Aorta (tissue), 5 donors: ENCODE data around the gene MLLT10. TPM values are rescaled to one million over a fixed set of nuclear protein-coding genes. Genes with fewer than 3 reads are reported as not detected.

Experiments used
- ATAC-seq: fragments of 200-7000 bp; cut with Tn5 transposase; one replicate; pipeline ENCODE4 v1.9.1; 2022; ENCODE audit warnings: moderate library complexity; ENCODE audit not compliant: low FRiP score
- DNase-seq, 2 donors: peaks; one replicate each; pipeline ENCODE4 v3.0.0-alpha.2; 2020
- H3K27ac ChIP-seq, 2 donors: one replicate each; pipeline ENCODE4 v1.5.1; 2013; ENCODE audit warnings: low read length in 2 of 2, mild to moderate bottlenecking in 2 of 2, moderate library complexity in 2 of 2, control low read depth in 1 of 2, inconsistent platforms in 1 of 2, low read depth in 1 of 2
- H3K27me3 ChIP-seq, 2 donors: one replicate each; pipeline ENCODE4 v1.6.1; 2013; ENCODE audit warnings: control low read depth in 1 of 2, low read length in 1 of 2, mild to moderate bottlenecking in 1 of 2, moderate library complexity in 1 of 2; ENCODE audit not compliant: insufficient read depth in 2 of 2, control insufficient read depth in 1 of 2
- H3K36me3 ChIP-seq, 2 donors: one replicate each; pipeline ENCODE4 v1.6.1; 2013; ENCODE audit warnings: control low read depth in 1 of 2, low read length in 1 of 2, mild to moderate bottlenecking in 1 of 2; ENCODE audit not compliant: insufficient read depth in 2 of 2, control insufficient read depth in 1 of 2
- H3K4me1 ChIP-seq, 2 donors: one replicate each; pipeline ENCODE4 v1.6.1; 2013; ENCODE audit warnings: low read length in 2 of 2, control low read depth in 1 of 2, mild to moderate bottlenecking in 1 of 2, moderate library complexity in 1 of 2; ENCODE audit not compliant: insufficient read depth in 2 of 2, control insufficient read depth in 1 of 2
- H3K4me3 ChIP-seq, 2 donors: one replicate each; pipeline ENCODE4 v1.5.1; 2013; ENCODE audit warnings: low read length in 2 of 2, control low read depth in 1 of 2, mild to moderate bottlenecking in 1 of 2
- H3K9me3 ChIP-seq: one replicate; pipeline ENCODE4 v1.6.1; 2013; ENCODE audit warnings: mild to moderate bottlenecking, low read length; ENCODE audit not compliant: control insufficient read depth
- WGBS, 2 donors: extraction: QIAGEN DNeasy Blood & Tissue Kit; methylation state at CpG; one replicate each; pipeline ENCODE4 v1.1.7; 2013; 5-methylcytosine and 5-hydroxymethylcytosine counted together
- intact Hi-C, 2 donors: fragments of 100-400 bp; cut with DNase I; formaldehyde crosslinking; loops; one replicate each; pipeline versions ENCODE4 v1.14.2 to v1.15.0; 2022
- polyA plus RNA-seq, 2 donors: library from polyadenylated mRNA; stranded (reverse); fragments of 200-250 nt; gene quantifications; one replicate each; pipeline ENCODE4 v1.2.3, GENCODE V29; 2013
- total RNA-seq, 2 donors: library from RNA; stranded (reverse); fragmentation: NEBNext Ultra II Directional; extraction: Animal tissue kit (Norgen Biotek cat#: 25700); gene quantifications; one replicate each; pipeline ENCODE4 v1.2.1, GENCODE V29; 2021
- donor health status: healthy with polysubstance abuse.
- donor health status: Bipolar disorder and iron deficiency.
- donor health status: DM: no; HTN: no; CAD: no.
- donor health status: DM: no; HTN: no; CAD: no.
- donor health status: DM: yes; HTN: yes; CAD: no.

The MLLT10 gene
- total and polyA plus RNA-seq, 4 donors, result 8.4 to 75.3 (median 26.3) TPM

DNA sequence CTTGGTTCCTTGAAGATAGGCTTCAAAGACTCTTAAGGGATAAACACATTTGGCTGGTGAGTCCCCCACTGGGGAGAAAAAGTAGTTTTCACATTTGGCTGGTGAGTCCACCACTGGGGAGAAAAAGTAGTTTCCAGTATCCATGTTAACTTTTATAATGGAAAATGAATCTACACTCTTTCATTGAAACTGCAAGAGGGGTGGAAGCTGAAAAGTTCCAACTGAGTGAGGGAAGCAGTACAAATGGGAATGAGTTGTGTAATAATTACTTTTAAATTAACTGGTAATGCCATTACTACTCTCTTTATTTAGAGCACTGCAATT is 153.9 kb downstream of the MLLT10 start:
- no peak overlapping the region for H3K27ac ChIP-seq
- no peaks in the 10 kb centered on the region for H3K9me3 ChIP-seq
- no peaks in the 10 kb centered on the region for H3K27me3 ChIP-seq
- H3K4me1 ChIP-seq, result no peaks in the 10 kb centered on the region
- ATAC-seq (no peak), DNase-seq (no peak)
- intact Hi-C loops, result no loop called here
- H3K4me3 ChIP-seq, result no peak overlapping the region
- no peaks in the 10 kb centered on the region for H3K36me3 ChIP-seq

DNA sequence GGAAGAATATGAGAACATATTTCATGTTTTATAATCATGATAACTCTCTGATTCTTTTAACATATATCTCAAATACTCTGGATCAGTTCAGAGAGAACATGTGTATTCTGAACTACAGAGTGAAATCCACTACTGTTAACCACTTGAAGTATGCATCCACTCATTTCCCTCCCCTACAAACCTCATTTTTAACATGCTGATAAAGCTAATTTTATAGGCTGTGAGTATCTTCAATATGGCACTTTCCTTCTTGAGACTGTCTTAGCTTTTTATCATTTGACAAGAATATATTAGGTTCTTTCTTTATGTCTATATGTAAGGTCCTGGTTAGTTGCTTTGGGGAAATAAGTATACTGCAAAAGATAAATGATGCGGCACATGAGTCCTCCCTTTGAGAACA is 154.8 kb downstream of the MLLT10 start:
- no peak overlapping the region for H3K27ac ChIP-seq
- intact Hi-C loops, result no loop called here
- H3K36me3 ChIP-seq, result no peaks in the 10 kb centered on the region
- WGBS, 2 donors, result 97 to 100% methylated on average over 1 of the region's 1 CpG
- H3K4me3 ChIP-seq, result no peak overlapping the region
- ATAC-seq, result no peak
- DNase-seq, result no peak
- no peaks in the 10 kb centered on the region for H3K9me3 ChIP-seq
- H3K27me3 ChIP-seq, result no peaks in the 10 kb centered on the region
- H3K4me1 ChIP-seq, result no peaks in the 10 kb centered on the region

DNA sequence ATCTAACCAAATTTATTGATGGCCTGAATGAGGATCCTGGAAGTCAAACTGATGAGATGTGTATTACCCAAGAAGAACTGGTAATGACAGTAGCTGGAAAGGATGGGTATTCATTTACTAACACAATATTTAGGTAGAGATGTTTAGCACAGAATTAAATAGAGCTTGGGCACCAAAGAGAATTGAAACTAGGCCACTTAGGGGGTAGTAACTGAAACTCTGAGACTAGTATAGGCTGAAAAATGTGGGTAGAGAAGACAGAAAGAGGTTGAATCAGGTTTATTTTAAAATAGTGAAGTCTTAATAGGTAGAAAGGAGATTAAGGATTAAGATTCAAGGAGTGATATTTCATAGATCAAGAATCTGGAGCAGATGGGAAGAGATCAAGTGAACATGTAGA is 155.8 kb downstream of the MLLT10 start:
- H3K27me3 ChIP-seq, result no peaks in the 10 kb centered on the region
- no peak for ATAC-seq
- H3K9me3 ChIP-seq, result no peaks in the 10 kb centered on the region
- no peaks in the 10 kb centered on the region for H3K36me3 ChIP-seq
- DNase-seq, result no peak
- H3K27ac ChIP-seq, result no peak overlapping the region
- peaks cover 0 to 3% of the 10 kb centered on the region in 2 donors for H3K4me1 ChIP-seq
- intact Hi-C loops, result no loop called here
- H3K4me3 ChIP-seq, result no peak overlapping the region

DNA sequence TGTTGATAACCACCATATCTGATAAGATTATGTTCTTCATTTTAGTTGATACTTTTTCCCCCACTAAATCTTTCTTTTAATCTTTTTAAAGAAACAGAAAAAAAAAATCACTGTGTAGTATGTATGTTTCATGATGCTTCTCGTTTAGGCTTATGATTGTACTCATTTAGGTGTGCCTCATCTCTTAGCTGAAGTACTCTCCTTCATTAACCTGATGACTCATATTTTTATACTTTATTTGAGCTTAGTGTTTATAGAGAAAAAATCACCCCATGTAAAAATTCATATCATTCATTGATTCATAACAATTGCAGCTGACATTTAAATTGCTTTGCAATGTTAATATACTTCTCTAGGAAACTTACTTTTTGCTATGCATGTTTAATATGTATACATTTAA is 158.9 kb downstream of the MLLT10 start:
- no peak for ATAC-seq
- WGBS, 2 donors, result 88 to 89% methylated on average over 1 of the region's 1 CpG
- Histone ChIP-seq H3K9me3 (no peaks in the 10 kb centered on the region), H3K4me1 (peaks cover 0 to 5% of the 10 kb centered on the region in 2 donors), H3K36me3 (no peaks in the 10 kb centered on the region), H3K27ac (no peak overlapping the region), H3K27me3 (no peaks in the 10 kb centered on the region), H3K4me3 (no peak overlapping the region)
- intact Hi-C loops, result no loop called here
- no peak for DNase-seq

DNA sequence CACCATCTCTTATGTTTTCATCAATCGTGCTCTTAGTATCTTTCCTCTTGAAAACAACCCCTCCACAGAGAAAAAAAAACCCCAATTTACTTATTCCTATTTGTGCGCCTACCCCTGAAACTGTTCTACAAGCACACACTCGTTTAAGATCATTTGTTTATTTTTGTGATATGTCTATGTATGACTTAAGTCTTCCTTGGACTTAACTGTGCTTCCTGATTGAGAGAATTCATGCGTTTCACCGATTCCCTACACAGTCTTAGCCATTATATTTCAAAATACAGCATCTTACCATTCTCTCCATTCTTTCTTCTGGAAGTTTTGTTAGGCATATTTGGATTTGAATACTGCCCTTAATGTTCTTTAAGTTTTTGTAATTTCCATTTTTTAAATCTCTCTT is 159.4 kb downstream of the MLLT10 start:
- DNase-seq (no peak), ATAC-seq (no peak)
- H3K4me1 ChIP-seq, result peaks cover 0 to 5% of the 10 kb centered on the region in 2 donors
- no peaks in the 10 kb centered on the region for H3K9me3 ChIP-seq
- H3K4me3 ChIP-seq, result no peak overlapping the region
- H3K27me3 ChIP-seq, result no peaks in the 10 kb centered on the region
- H3K36me3 ChIP-seq, result no peaks in the 10 kb centered on the region
- no peak overlapping the region for H3K27ac ChIP-seq
- intact Hi-C loops, result no loop called here
- WGBS, 2 donors, result 67 to 74% methylated on average over 5 of the region's 5 CpGs

DNA sequence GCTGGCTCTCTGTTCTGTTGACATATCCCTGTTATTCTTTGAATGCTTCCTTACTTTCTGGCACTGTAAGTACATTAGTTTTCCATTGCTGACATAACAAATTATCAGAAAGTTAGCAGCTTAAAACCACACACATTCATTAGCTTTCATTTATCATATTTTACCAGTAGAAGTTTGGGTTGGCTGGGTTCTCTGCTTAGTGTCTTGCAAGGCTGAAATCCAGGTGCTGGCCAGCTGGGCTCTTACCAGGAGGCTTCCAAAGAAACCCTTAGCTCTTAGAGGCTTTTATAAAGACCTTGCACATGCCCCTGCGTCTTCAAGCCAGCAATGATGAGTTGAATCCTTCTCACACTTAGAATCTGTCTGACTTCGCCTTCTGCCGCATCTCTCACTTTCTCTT is 160.6 kb downstream of the MLLT10 start:
- Histone ChIP-seq H3K36me3 (no peaks in the 10 kb centered on the region), H3K4me3 (no peak overlapping the region), H3K27ac (no peak overlapping the region), H3K9me3 (no peaks in the 10 kb centered on the region), H3K4me1 (peaks cover 0 to 5% of the 10 kb centered on the region in 2 donors), H3K27me3 (no peaks in the 10 kb centered on the region)
- no peak for DNase-seq
- no peak for ATAC-seq
- intact Hi-C loops, result no loop called here
- WGBS, 2 donors, result 81 to 84% methylated on average over 3 of the region's 3 CpGs

DNA sequence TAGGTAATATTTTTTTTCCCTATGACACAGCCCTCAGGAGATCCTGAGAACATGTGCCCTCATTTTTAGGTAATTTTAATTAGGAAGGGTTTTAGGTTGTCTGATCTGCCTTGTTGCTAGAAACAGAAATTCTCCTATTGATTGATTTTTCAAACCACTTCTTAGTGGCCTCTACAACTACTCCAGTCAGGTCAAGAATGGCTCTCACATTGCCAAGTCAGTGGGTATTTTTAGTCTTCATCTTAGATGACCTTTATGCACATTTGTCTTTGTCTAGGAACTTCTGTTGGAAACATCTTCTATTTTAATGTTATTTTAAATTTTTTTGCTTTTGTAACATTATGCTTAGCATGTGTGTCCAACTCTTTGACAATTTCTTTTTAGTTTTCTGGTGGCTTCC is 162.3 kb downstream of the MLLT10 start:
- DNase-seq, result no peak
- Histone ChIP-seq H3K4me3 (no peak overlapping the region), H3K27me3 (no peaks in the 10 kb centered on the region), H3K9me3 (no peaks in the 10 kb centered on the region), H3K27ac (no peak overlapping the region), H3K4me1 (peaks cover 0 to 5% of the 10 kb centered on the region in 2 donors), H3K36me3 (no peaks in the 10 kb centered on the region)
- intact Hi-C loops, result no loop called here
- ATAC-seq, result no peak

DNA sequence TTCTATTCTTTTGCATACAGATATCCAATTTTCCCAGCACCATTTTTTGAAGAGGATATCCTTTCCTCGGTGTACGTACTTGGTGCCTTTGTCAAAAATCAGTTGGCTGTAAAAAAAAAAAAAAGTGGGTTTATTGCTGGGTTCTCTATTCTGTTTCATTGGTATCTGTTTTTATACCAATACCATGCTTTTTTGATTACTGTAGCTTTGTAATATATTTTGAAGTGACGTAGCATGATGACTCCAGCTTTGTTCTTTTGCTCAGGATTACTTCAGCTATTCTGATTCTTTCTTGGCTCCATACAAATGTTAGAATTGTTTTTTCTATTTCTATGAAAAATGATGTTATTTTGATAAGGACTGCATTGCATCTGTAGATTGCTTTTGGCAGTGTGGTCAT is 165.5 kb downstream of the MLLT10 start:
- Histone ChIP-seq H3K9me3 (no peaks in the 10 kb centered on the region), H3K36me3 (no peaks in the 10 kb centered on the region), H3K27ac (no peak overlapping the region), H3K27me3 (no peaks in the 10 kb centered on the region), H3K4me1 (peaks cover 0 to 4% of the 10 kb centered on the region in 2 donors), H3K4me3 (no peak overlapping the region)
- ATAC-seq (no peak), DNase-seq (no peak)
- intact Hi-C loops, result no loop called here
- WGBS, 2 donors, result 98 to 100% methylated on average over 3 of the region's 3 CpGs

DNA sequence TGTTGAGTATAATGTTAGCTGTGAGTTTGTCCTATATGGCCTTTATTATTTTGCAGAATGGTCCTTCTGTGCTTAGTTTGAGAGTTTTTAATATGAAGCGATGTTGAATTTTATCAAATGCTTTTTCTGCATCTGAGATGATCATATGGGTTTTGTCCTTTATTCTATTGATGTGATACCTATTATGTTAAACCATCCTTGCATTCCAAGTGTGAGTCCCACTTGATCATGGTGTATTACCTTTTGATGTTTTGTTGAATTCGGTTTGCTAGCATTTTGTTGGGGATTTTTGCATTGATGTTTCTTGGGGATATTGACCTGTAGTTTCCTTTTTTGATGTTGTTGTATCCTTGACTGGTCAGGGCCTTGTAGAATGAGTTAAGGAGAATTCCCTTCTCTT is 166.4 kb downstream of the MLLT10 start:
- Histone ChIP-seq H3K27me3 (no peaks in the 10 kb centered on the region), H3K36me3 (no peaks in the 10 kb centered on the region), H3K4me3 (no peak overlapping the region), H3K27ac (no peak overlapping the region), H3K4me1 (no peaks in the 10 kb centered on the region), H3K9me3 (no peaks in the 10 kb centered on the region)
- DNase-seq, result no peak
- intact Hi-C loops, result no loop called here
- 98 to 100% methylated on average over 2 of the region's 2 CpGs for WGBS, 2 donors
- no peak for ATAC-seq
